ENCODE results near the gene MEIG1. TPM values are rescaled to one million over a fixed set of nuclear protein-coding genes. Genes with fewer than 3 reads are reported as not detected.
"Not testable (repeated sequence)": the region's sequence is repeated elsewhere in the genome, so short reads cannot be mapped to it uniquely, and the experiment has no call there.

The MEIG1 gene
- total and polyA plus RNA-seq, 12 donors, result 0.44 to 1.1 (median 0.97) TPM; not detected in 7

- intact Hi-C loops (cut with DNase I), result no loop called here
- Histone ChIP-seq H3K4me1 (replicated peaks in 1 of 2) (no peaks in the 10 kb centered on the region), H3K9me3 (replicated peaks in 1 of 3) (no peaks in the 10 kb centered on the region), H3K27me3 (no peaks in the 10 kb centered on the region), H3K27ac (no peak overlapping the region), H3K4me3 (no peak overlapping the region), H3K36me3 (replicated peaks in 1 of 2) (no peaks in the 10 kb centered on the region)
- no peak for TF ChIP-seq POLR2A (IDR thresholded peaks at IDR 0.05)
- TF ChIP-seq, protein P1, sequence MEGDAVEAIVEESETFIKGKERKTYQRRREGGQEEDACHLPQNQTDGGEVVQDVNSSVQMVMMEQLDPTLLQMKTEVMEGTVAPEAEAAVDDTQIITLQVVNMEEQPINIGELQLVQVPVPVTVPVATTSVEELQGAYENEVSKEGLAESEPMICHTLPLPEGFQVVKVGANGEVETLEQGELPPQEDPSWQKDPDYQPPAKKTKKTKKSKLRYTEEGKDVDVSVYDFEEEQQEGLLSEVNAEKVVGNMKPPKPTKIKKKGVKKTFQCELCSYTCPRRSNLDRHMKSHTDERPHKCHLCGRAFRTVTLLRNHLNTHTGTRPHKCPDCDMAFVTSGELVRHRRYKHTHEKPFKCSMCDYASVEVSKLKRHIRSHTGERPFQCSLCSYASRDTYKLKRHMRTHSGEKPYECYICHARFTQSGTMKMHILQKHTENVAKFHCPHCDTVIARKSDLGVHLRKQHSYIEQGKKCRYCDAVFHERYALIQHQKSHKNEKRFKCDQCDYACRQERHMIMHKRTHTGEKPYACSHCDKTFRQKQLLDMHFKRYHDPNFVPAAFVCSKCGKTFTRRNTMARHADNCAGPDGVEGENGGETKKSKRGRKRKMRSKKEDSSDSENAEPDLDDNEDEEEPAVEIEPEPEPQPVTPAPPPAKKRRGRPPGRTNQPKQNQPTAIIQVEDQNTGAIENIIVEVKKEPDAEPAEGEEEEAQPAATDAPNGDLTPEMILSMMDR (IDR thresholded peaks at IDR 0.05), result no peak
- 81 to 87% (median 83%) methylated on average over 2 of the region's 2 CpGs for WGBS, 4 donors
- DNase-seq, result no peak
Observed at GRCh38 chr10:14967897-14968296, 8.7 kb downstream of the MEIG1 start.

DNA sequence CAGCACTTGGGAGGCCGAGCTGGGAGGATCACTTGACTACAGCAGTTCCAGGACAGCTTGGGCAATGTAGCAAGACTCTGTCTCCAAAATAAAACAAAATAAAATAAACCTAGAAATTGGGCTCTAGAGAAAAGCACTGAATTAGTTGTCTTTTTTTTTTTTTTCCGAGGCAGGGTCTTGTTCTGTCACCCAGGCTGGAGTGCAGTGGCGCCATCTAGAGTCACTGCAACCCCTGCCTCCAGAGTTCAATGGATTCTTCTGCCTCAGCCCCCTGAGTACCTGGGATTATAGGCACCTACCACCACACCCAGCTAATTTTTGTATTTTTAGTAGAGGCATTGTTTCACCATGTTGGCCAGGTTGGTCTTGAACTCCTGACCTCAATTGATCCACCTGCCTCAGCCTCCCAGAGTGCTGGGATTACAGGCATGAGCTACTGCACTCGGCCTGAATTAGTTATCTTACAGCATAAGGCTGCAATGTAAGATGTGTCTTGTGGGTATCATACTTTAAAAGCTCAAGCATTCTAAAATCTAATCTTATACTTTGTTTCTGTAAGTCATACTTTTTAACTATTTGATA, 12.8 kb downstream of the MEIG1 start:
- intact Hi-C loops (cut with DNase I), result no loop called here
- Histone ChIP-seq H3K4me1 (replicated peaks in 1 of 2) (no peaks in the 10 kb centered on the region), H3K27ac (no peak overlapping the region), H3K4me3 (no peak overlapping the region), H3K9me3 (replicated peaks in 1 of 3) (no peaks in the 10 kb centered on the region), H3K36me3 (replicated peaks in 1 of 2) (no peaks in the 10 kb centered on the region), H3K27me3 (no peaks in the 10 kb centered on the region)
- TF ChIP-seq POLR2A (IDR thresholded peaks at IDR 0.05), result no peak
- TF ChIP-seq, protein P1 (IDR thresholded peaks at IDR 0.05), result peak; percentile 5 to 54 (median 44)
- peak in 4 of 7 donors; percentile 50 to 62 (median 52) for DNase-seq
- 56 to 62% (median 60%) methylated on average over 4 of the region's 4 CpGs for WGBS, 4 donors

GRCh38 chr10:14974153-14974998, 15.2 kb downstream of the MEIG1 start:
- intact Hi-C loops (cut with DNase I), result not testable (repeated sequence)
- WGBS, 4 donors, result 46 to 68% (median 59%) methylated on average over 14 to 15 of the region's 15 CpGs

GRCh38 chr10:14975672-14976273, 16.6 kb downstream of the MEIG1 start:
- no peaks in the 10 kb centered on the region for H3K9me3 ChIP-seq (replicated peaks in 1 of 3)
- H3K27ac ChIP-seq, result no peak overlapping the region
- H3K4me1 ChIP-seq (replicated peaks in 1 of 2), result no peaks in the 10 kb centered on the region
- intact Hi-C loops (cut with DNase I), result no loop called here
- 22 to 38% (median 33%) methylated on average over 21 of the region's 21 CpGs for WGBS, 4 donors
- no peak for TF ChIP-seq POLR2A (IDR thresholded peaks at IDR 0.05)
- TF ChIP-seq, protein P1 (IDR thresholded peaks at IDR 0.05), result no peak
- no peaks in the 10 kb centered on the region for H3K36me3 ChIP-seq (replicated peaks in 1 of 2)
- no peak for DNase-seq
- no peak overlapping the region for H3K4me3 ChIP-seq
- no peaks in the 10 kb centered on the region for H3K27me3 ChIP-seq

More at GRCh38 chr10:14974153-14974998, 15.2 kb downstream of the MEIG1 start:
- H3K27ac ChIP-seq; H3K4me1 ChIP-seq (replicated peaks in 1 of 2); DNase-seq; H3K9me3 ChIP-seq (replicated peaks in 1 of 3); H3K27me3 ChIP-seq; H3K36me3 ChIP-seq (replicated peaks in 1 of 2); H3K4me3 ChIP-seq: not testable (repeated sequence)

All from adrenal gland (tissue), 12 donors.